ENCODE data around the gene NTF4. TPM values are rescaled to one million over a fixed set of nuclear protein-coding genes. Genes with fewer than 3 reads are reported as not detected.

NTF4 gene
- total RNA-seq, 1 experiment from 2014 or later = not detected

GRCh38 chr19:49061000-49061399 is 3.6 kb downstream of the NTF4 start:
- BruUV-seq (replicated peaks) = no TSS peak
- Histone ChIP-seq H3K4me1 (ENCODE audit: insufficient read depth, low read length, poor library complexity, severe bottlenecking) (peaks cover 15% of the 10 kb centered on the region), H3K27me3 (replicated peaks; ENCODE audit: insufficient read depth, low read depth, low read length, poor library complexity) (no peaks in the 10 kb centered on the region), H3K36me3 (ENCODE audit: insufficient read depth, low read length, poor library complexity, severe bottlenecking) (no peaks in the 10 kb centered on the region), H3K4me3 (ENCODE audit: low read depth, low read length, poor library complexity, severe bottlenecking) (no peak overlapping the region), H3K27ac (ENCODE audit: low read depth, low read length, poor library complexity, severe bottlenecking) (no peak overlapping the region), H3K9me3 (ENCODE audit: low read depth, low read length, poor library complexity, severe bottlenecking) (no peaks in the 10 kb centered on the region)
- CTCF ChIA-PET = no interaction called here
- POLR2A ChIA-PET (ENCODE audit: low non-redundant PET) = interaction anchor here (0.6 kb wide), 1 partner anchor 35 kb away, joined by 3 read pairs; no protein-coding TSS in a partner anchor
- DNase-seq (ENCODE audit: low spot score) = no peak
- intact Hi-C loops (cut with micrococcal nuclease; ENCODE audit: unreplicated experiment) = no loop called here
- TF ChIP-seq CTCF (conservative IDR thresholded peaks at IDR 0.05; ENCODE audit: low read depth, low read length) (no peak), EZH2 (IDR thresholded peaks at IDR 0.05; ENCODE audit: borderline replicate concordance, low read depth, low read length, poor library complexity, severe bottlenecking) (no peak)

- Histone ChIP-seq H3K9me3 (ENCODE audit: low read depth, low read length, poor library complexity, severe bottlenecking) (no peaks in the 10 kb centered on the region), H3K27me3 (replicated peaks; ENCODE audit: insufficient read depth, low read depth, low read length, poor library complexity) (no peaks in the 10 kb centered on the region), H3K4me3 (ENCODE audit: low read depth, low read length, poor library complexity, severe bottlenecking) (no peak overlapping the region), H3K4me1 (ENCODE audit: insufficient read depth, low read length, poor library complexity, severe bottlenecking) (peaks cover 7% of the 10 kb centered on the region), H3K36me3 (ENCODE audit: insufficient read depth, low read length, poor library complexity, severe bottlenecking) (no peaks in the 10 kb centered on the region), H3K27ac (ENCODE audit: low read depth, low read length, poor library complexity, severe bottlenecking) (no peak overlapping the region)
- intact Hi-C loops (cut with micrococcal nuclease; ENCODE audit: unreplicated experiment) = no loop called here
- POLR2A ChIA-PET (ENCODE audit: low non-redundant PET) = no interaction called here
- DNase-seq (ENCODE audit: low spot score) = no peak
- no TSS peak for BruUV-seq (replicated peaks)
- TF ChIP-seq CTCF (conservative IDR thresholded peaks at IDR 0.05; ENCODE audit: low read depth, low read length) = no peak
- CTCF ChIA-PET = interaction anchor here (0.6 kb wide), 1 partner anchor 37 kb away, joined by 7 read pairs; no protein-coding TSS in a partner anchor
Observed at GRCh38 chr19:49059053-49059452, 5.6 kb downstream of the NTF4 start.

- intact Hi-C loops (cut with micrococcal nuclease; ENCODE audit: unreplicated experiment) = no loop called here
- ChIA-PET POLR2A (ENCODE audit: low non-redundant PET) (no interaction called here), CTCF (no interaction called here)
- DNase-seq (ENCODE audit: low spot score) = peak; percentile 54
- H3K27me3 ChIP-seq (replicated peaks; ENCODE audit: insufficient read depth, low read depth, low read length, poor library complexity) = no peaks in the 10 kb centered on the region
- no TSS peak for BruUV-seq (replicated peaks)
- TF ChIP-seq CTCF (conservative IDR thresholded peaks at IDR 0.05; ENCODE audit: low read depth, low read length) (no peak), EZH2 (IDR thresholded peaks at IDR 0.05; ENCODE audit: borderline replicate concordance, low read depth, low read length, poor library complexity, severe bottlenecking) (no peak)
- H3K27ac ChIP-seq (ENCODE audit: low read depth, low read length, poor library complexity, severe bottlenecking) = no peak overlapping the region
- H3K4me3 ChIP-seq (ENCODE audit: low read depth, low read length, poor library complexity, severe bottlenecking) = no peak overlapping the region
- H3K36me3 ChIP-seq (ENCODE audit: insufficient read depth, low read length, poor library complexity, severe bottlenecking) = no peaks in the 10 kb centered on the region
- H3K9me3 ChIP-seq (ENCODE audit: low read depth, low read length, poor library complexity, severe bottlenecking) = no peaks in the 10 kb centered on the region
- peaks cover 7% of the 10 kb centered on the region for H3K4me1 ChIP-seq (ENCODE audit: insufficient read depth, low read length, poor library complexity, severe bottlenecking)
Observed at GRCh38 chr19:49058562-49058961, 6.1 kb downstream of the NTF4 start.

All from A673 (cell line).